ENCODE data around the gene MIPOL1. TPM values are rescaled to one million over a fixed set of nuclear protein-coding genes. Genes with fewer than 3 reads are reported as not detected.

Gene MIPOL1
- total and polyA plus RNA-seq, 2 experiments from 2014 or later: 16.6 to 24.8 TPM

DNA sequence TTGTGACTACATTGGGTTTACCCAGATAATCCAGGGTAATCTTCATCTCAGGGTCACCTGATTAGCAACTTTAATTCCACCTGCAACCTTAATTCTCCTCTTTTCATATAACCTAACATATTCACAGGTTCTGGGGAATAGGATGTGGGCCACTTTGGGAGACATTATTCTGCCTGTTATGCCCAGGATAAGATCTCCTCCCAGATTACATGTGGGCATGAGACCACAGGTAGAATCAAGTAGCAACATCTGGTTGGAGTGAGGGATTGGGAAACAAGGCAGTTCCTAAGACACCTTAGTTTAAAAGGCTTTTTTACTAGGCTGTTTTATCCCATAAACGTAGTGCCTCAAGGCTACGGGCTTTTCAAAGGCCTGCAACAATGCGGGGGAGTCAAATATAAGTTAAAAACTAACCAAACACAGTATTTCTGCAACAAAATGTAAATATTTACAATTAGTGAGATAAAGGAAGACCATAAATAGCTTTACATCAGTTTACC, 215.8 kb downstream of the MIPOL1 start (continued):
- TF ChIP-seq, protein P1, sequence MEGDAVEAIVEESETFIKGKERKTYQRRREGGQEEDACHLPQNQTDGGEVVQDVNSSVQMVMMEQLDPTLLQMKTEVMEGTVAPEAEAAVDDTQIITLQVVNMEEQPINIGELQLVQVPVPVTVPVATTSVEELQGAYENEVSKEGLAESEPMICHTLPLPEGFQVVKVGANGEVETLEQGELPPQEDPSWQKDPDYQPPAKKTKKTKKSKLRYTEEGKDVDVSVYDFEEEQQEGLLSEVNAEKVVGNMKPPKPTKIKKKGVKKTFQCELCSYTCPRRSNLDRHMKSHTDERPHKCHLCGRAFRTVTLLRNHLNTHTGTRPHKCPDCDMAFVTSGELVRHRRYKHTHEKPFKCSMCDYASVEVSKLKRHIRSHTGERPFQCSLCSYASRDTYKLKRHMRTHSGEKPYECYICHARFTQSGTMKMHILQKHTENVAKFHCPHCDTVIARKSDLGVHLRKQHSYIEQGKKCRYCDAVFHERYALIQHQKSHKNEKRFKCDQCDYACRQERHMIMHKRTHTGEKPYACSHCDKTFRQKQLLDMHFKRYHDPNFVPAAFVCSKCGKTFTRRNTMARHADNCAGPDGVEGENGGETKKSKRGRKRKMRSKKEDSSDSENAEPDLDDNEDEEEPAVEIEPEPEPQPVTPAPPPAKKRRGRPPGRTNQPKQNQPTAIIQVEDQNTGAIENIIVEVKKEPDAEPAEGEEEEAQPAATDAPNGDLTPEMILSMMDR (conservative IDR thresholded peaks at IDR 0.05; ENCODE audit: low read depth in 2 of 2): no peak
- TF ChIP-seq NANOG (IDR thresholded peaks at IDR 0.05; ENCODE audit: borderline replicate concordance): no peak
- no peak for TF ChIP-seq EZH2phosphoT487 (IDR thresholded peaks at IDR 0.05; ENCODE audit: unreplicated experiment)
- no peak for TF ChIP-seq JUNB (IDR thresholded peaks at IDR 0.05; ENCODE audit: unreplicated experiment)
- TF ChIP-seq STAT1 (IDR thresholded peaks at IDR 0.05; ENCODE audit: unreplicated experiment): no peak
- TF ChIP-seq ZNF331 (CRISPR knock-in tag; IDR thresholded peaks at IDR 0.05; ENCODE audit: low read depth): no peak
- no peak for TF ChIP-seq ZNF114 (CRISPR knock-in tag; IDR thresholded peaks at IDR 0.05)
- TF ChIP-seq POLR2AphosphoS5 (IDR thresholded peaks at IDR 0.05; ENCODE audit: low read depth): no peak
- TF ChIP-seq, protein P2, sequence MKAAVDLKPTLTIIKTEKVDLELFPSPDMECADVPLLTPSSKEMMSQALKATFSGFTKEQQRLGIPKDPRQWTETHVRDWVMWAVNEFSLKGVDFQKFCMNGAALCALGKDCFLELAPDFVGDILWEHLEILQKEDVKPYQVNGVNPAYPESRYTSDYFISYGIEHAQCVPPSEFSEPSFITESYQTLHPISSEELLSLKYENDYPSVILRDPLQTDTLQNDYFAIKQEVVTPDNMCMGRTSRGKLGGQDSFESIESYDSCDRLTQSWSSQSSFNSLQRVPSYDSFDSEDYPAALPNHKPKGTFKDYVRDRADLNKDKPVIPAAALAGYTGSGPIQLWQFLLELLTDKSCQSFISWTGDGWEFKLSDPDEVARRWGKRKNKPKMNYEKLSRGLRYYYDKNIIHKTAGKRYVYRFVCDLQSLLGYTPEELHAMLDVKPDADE (IDR thresholded peaks at IDR 0.05): no peak
- no peak for TF ChIP-seq CREB1 (CRISPR knock-in tag; IDR thresholded peaks at IDR 0.05; ENCODE audit: low read depth)

DNA sequence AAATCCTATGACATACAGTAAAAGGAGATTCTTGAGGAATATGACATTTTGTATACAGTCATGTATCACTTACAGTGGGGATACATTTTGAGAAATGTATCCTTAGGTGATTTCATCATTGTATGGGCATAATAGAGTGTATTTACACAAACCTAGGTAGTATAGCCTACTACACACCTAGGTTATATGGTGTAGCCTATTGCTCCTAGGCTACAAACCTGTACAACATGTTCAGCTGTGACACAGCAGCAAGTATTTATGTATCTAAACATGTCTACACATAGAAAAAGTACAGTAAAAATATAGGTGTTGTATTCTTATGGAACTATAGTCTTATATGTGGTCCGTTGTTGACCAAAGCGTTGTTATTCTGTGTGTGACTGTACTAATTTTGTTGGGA, 218.5 kb downstream of the MIPOL1 start:
- H3K79me2 ChIP-seq (replicated peaks; ENCODE audit: insufficient read depth): no peaks in the 10 kb centered on the region
- ATAC-seq: no peak
- no peaks in the 10 kb centered on the region for H3F3A ChIP-seq (replicated peaks; ENCODE audit: low read depth)
- H3K4me1 Mint-ChIP-seq: no peaks in the 10 kb centered on the region
- no peaks in the 10 kb centered on the region for H4K20me1 ChIP-seq (replicated peaks; ENCODE audit: insufficient read depth)
- no peaks in the 10 kb centered on the region for H3K9me2 ChIP-seq (ENCODE audit: insufficient read depth)
- no peaks in the 10 kb centered on the region for H3K36me3 Mint-ChIP-seq (ENCODE audit: low read depth)
- H3K27ac ChIP-seq (ENCODE audit: low read depth): no peak overlapping the region
- no peaks in the 10 kb centered on the region for H3K27me3 Mint-ChIP-seq (ENCODE audit: insufficient read depth, low read depth, poor library complexity)
- H3K4me1 ChIP-seq (ENCODE audit: insufficient read depth): no peaks in the 10 kb centered on the region
- H3K9me3 Mint-ChIP-seq: no peaks in the 10 kb centered on the region
- no peaks in the 10 kb centered on the region for H3K27me3 ChIP-seq (ENCODE audit: insufficient read depth)
- H3K27ac Mint-ChIP-seq: no peak overlapping the region
- H3K4me3 ChIP-seq: no peak overlapping the region
- DNase-seq (ENCODE audit: low spot score): no peak
- H3K4me2 ChIP-seq: no peak overlapping the region
- H2AFZ ChIP-seq: no peak overlapping the region
- H3K36me3 ChIP-seq (ENCODE audit: insufficient read depth): no peaks in the 10 kb centered on the region
- no peak overlapping the region for H3K4me3 Mint-ChIP-seq
- TF ChIP-seq CREB1 (CRISPR knock-in tag; IDR thresholded peaks at IDR 0.05; ENCODE audit: low read depth) (no peak), STAT1 (IDR thresholded peaks at IDR 0.05; ENCODE audit: unreplicated experiment) (no peak), EZH2phosphoT487 (IDR thresholded peaks at IDR 0.05; ENCODE audit: unreplicated experiment) (no peak), ZNF114 (CRISPR knock-in tag; IDR thresholded peaks at IDR 0.05) (no peak), POLR2AphosphoS5 (IDR thresholded peaks at IDR 0.05; ENCODE audit: low read depth) (no peak), ZNF331 (CRISPR knock-in tag; IDR thresholded peaks at IDR 0.05; ENCODE audit: low read depth) (no peak), EZH2 (IDR thresholded peaks at IDR 0.05; ENCODE audit: low read depth, unreplicated experiment) (no peak)
- TF ChIP-seq, protein P3, sequence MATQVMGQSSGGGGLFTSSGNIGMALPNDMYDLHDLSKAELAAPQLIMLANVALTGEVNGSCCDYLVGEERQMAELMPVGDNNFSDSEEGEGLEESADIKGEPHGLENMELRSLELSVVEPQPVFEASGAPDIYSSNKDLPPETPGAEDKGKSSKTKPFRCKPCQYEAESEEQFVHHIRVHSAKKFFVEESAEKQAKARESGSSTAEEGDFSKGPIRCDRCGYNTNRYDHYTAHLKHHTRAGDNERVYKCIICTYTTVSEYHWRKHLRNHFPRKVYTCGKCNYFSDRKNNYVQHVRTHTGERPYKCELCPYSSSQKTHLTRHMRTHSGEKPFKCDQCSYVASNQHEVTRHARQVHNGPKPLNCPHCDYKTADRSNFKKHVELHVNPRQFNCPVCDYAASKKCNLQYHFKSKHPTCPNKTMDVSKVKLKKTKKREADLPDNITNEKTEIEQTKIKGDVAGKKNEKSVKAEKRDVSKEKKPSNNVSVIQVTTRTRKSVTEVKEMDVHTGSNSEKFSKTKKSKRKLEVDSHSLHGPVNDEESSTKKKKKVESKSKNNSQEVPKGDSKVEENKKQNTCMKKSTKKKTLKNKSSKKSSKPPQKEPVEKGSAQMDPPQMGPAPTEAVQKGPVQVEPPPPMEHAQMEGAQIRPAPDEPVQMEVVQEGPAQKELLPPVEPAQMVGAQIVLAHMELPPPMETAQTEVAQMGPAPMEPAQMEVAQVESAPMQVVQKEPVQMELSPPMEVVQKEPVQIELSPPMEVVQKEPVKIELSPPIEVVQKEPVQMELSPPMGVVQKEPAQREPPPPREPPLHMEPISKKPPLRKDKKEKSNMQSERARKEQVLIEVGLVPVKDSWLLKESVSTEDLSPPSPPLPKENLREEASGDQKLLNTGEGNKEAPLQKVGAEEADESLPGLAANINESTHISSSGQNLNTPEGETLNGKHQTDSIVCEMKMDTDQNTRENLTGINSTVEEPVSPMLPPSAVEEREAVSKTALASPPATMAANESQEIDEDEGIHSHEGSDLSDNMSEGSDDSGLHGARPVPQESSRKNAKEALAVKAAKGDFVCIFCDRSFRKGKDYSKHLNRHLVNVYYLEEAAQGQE (IDR thresholded peaks at IDR 0.05; ENCODE audit: unreplicated experiment): no peak
- TF ChIP-seq, protein P2 (IDR thresholded peaks at IDR 0.05): no peak

Measured in GM23338 (cell line).